H1 (cell line): ENCODE measurements around the gene MEF2C. TPM values are rescaled to one million over a fixed set of nuclear protein-coding genes. Genes with fewer than 3 reads are reported as not detected.

Source experiments
- ASH2L ChIP-seq: fragments of 200-600, 300-600 bp; sonication (generic); IDR thresholded peaks from one replicate; pipeline ENCODE4 v1.7.1; 2017; ENCODE audit warnings: low read length
- CHD1 ChIP-seq: IDR thresholded peaks from 2 replicates; pipeline ENCODE4 v1.6.1; 2012; ENCODE audit warnings: low read depth, low read length, improper control_type of control experiment
- CHD2 ChIP-seq: IDR thresholded peaks from 2 replicates; pipeline ENCODE4 v1.6.1; 2012; ENCODE audit warnings: low read length, improper control_type of control experiment
- EP300 ChIP-seq, 2 experiments: IDR thresholded peaks; 1 replicate in 1 of 2; 2 replicates in 1 of 2; pipeline ENCODE4 v1.6.1; 2011 to 2012; ENCODE audit warnings: low read depth in 2 of 2, low read length in 2 of 2, mild to moderate bottlenecking in 2 of 2, borderline replicate concordance in 1 of 2, inconsistent platforms in 1 of 2, moderate library complexity in 1 of 2
- EZH2 ChIP-seq: fragments of 200-600 bp; sonication (generic); IDR thresholded peaks from 2 replicates; pipeline ENCODE4 v1.7.1; 2012; ENCODE audit warnings: low read depth, mild to moderate bottlenecking, moderate library complexity, low read length, inconsistent platforms; ENCODE audit not compliant: severe bottlenecking
- HDAC6 ChIP-seq: IDR thresholded peaks from one replicate; pipeline ENCODE4 v1.7.1; 2012; ENCODE audit warnings: low read depth, mild to moderate bottlenecking, inconsistent platforms, low read length, moderate library complexity
- JUN ChIP-seq: IDR thresholded peaks from 2 replicates; pipeline ENCODE4 v1.6.1; 2011; ENCODE audit warnings: low read depth, mild to moderate bottlenecking, improper control_type of control experiment, low read length
- JUND ChIP-seq: IDR thresholded peaks from 2 replicates; pipeline ENCODE4 v1.6.1; 2011; ENCODE audit warnings: mild to moderate bottlenecking, improper control_type of control experiment, low read length
- MAFK ChIP-seq: IDR thresholded peaks from 2 replicates; pipeline ENCODE4 v1.6.1; 2012; ENCODE audit warnings: low read depth, mild to moderate bottlenecking, improper control_type of control experiment, low read length
- NRF1 ChIP-seq: IDR thresholded peaks from 2 replicates; pipeline ENCODE4 v1.6.1; 2011; ENCODE audit warnings: mild to moderate bottlenecking, low read depth, low read length, improper control_type of control experiment
- POLR2A ChIP-seq, 2 experiments: IDR thresholded peaks; 1 replicate in 1 of 2; 2 replicates in 1 of 2; pipeline ENCODE4 v1.6.1; 2011; ENCODE audit warnings: low read depth in 2 of 2, low read length in 2 of 2, mild to moderate bottlenecking in 2 of 2; ENCODE audit errors: control extremely low read depth in 1 of 2
- POU5F1 ChIP-seq: IDR thresholded peaks from 2 replicates; pipeline ENCODE4 v1.6.1; 2011; ENCODE audit warnings: low read depth, mild to moderate bottlenecking, low read length, moderate library complexity
- RAD21 ChIP-seq, 2 experiments: IDR thresholded peaks in 1 of 2; conservative IDR thresholded peaks in 1 of 2; 2 replicates each; pipeline ENCODE4 v1.6.1; 2011; ENCODE audit warnings: low read depth in 2 of 2, low read length in 2 of 2, improper control_type of control experiment in 1 of 2, inconsistent platforms in 1 of 2, mild to moderate bottlenecking in 1 of 2, moderate library complexity in 1 of 2
- RFX5 ChIP-seq: IDR thresholded peaks from 2 replicates; pipeline ENCODE4 v1.6.1; 2011; ENCODE audit warnings: low read depth, low read length, improper control_type of control experiment, borderline replicate concordance
- RXRA ChIP-seq: IDR thresholded peaks from 2 replicates; pipeline ENCODE4 v1.6.1; 2011; ENCODE audit warnings: low read depth, mild to moderate bottlenecking, low read length, moderate library complexity; ENCODE audit not compliant: insufficient read depth
- SIX5 ChIP-seq: IDR thresholded peaks from 2 replicates; pipeline ENCODE4 v1.6.1; 2011; ENCODE audit warnings: mild to moderate bottlenecking, low read depth, low read length
- TAF1 ChIP-seq: IDR thresholded peaks from 2 replicates; pipeline ENCODE4 v1.6.1; 2011; ENCODE audit warnings: mild to moderate bottlenecking, low read depth, low read length
- TBP ChIP-seq: IDR thresholded peaks from 2 replicates; pipeline ENCODE4 v1.6.1; 2011; ENCODE audit warnings: low read depth, low read length, improper control_type of control experiment
- TEAD4 ChIP-seq: IDR thresholded peaks from 2 replicates; pipeline ENCODE4 v1.6.1; 2012; ENCODE audit warnings: low read depth, low read length, inconsistent platforms, mixed read lengths
- polyA plus RNA-seq, 7 experiments: library from polyadenylated mRNA; depleted of rRNA in 3 of 7; stranded (reverse) in 5 of 7; unstranded in 2 of 7; fragments of >200 nt in 5 of 7; fragments of 200-250 nt in 2 of 7; gene quantifications; 1 replicate in 5 of 7; 2 replicates in 1 of 7; 4 replicates in 1 of 7; pipeline versions ENCODE4 v1.2.1 to v1.2.3, GENCODE V29; 2011 to 2013; ENCODE audit warnings: missing spikeins in 2 of 7, mixed read lengths in 2 of 7
- total RNA-seq: library from RNA; stranded (reverse); fragmentation: NEBNext Ultra II Directional; extraction: Animal tissue kit (Norgen Biotek cat#: 25700); gene quantifications from 2 replicates; pipeline ENCODE4 v1.2.1, GENCODE V29; 2021
- TF ChIP-seq, protein P1 (sequence below): IDR thresholded peaks from 2 replicates; pipeline ENCODE4 v1.6.1; 2012; ENCODE audit warnings: inconsistent platforms
- TF ChIP-seq, protein P2 (sequence below), 3 experiments: IDR thresholded peaks; 1 replicate in 2 of 3; 2 replicates in 1 of 3; pipeline versions ENCODE4 v1.5.1 to v1.6.1; 2011; ENCODE audit warnings: low read length in 3 of 3, mild to moderate bottlenecking in 3 of 3, inconsistent platforms in 2 of 3, low read depth in 1 of 3, moderate library complexity in 1 of 3; ENCODE audit not compliant: insufficient read depth in 1 of 3; ENCODE audit errors: control extremely low read depth in 1 of 3

Gene MEF2C
- total and polyA plus RNA-seq, 2 of the 8 experiments (the other 6 are each of a cell fraction or from before 2014, with no cell fraction given) = 0.59 to 0.99 TPM

DNA sequence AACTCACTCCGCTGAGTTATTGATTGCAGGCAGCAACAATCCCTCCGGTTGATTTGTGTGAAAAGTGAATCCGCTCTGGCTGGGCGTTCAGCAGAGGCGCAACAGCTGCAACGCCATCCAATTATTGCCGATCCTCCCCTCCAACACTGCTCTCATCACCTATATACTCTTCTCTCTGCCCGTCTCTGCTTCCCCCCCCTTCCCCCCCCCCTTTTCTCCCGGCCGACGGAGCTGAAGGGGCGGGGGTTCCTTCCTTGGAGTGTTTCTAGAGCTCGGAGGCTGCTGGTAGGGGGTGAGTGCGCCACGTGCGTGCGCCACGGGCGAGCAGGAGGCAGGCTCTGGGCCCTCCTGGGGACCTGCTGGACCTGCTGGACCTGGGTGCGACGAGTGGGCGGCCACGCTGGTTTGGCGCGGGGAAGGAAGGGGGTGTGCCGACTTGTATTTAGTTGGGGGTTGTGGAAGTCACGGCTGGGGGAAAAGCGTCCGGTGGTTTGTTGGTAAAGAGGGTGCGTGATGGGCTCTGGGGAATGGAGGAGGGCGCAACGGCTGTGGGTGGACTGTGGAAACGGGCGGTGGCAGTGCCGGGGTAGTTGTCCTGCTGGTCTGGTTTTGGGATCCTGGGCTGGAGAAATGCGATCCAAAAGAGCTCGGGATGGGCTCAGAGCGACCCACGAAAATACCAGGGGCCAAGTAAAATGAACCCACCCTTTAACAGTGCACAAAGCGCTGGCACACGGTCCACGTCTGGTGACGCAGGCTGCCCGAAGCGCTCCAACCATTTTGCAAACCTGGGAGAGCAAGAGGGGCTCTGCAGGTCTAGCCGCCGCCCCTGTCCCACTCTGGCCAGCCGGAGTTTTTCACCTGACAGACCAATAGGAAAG is 6.4 kb upstream of the MEF2C start (continued):
- TF ChIP-seq EZH2 (peak; percentile 39), MAFK (no peak), POLR2A (IDR thresholded peaks at IDR 0.05; ENCODE audit: control extremely low read depth in 1 of 2, low read depth in 2 of 2, low read length in 2 of 2) (no peak; a peak in 1 of 3 replicates), TBP (no peak), RAD21 (IDR thresholded peaks at IDR 0.05 in 1 of 2, conservative IDR thresholded peaks at IDR 0.05 in 1 of 2; ENCODE audit: low read depth in 2 of 2, low read length in 2 of 2) (peak in 1 of 2 experiments; percentile 1; a peak in 1 of 4 replicates), JUND (no peak), TAF1 (peak; percentile 41; the same call in 1 of the 2 replicates), SIX5 (no peak), EP300 (IDR thresholded peaks at IDR 0.05; ENCODE audit: borderline replicate concordance in 1 of 2, low read depth in 2 of 2, low read length in 2 of 2) (no peak), RFX5 (no peak), POU5F1 (no peak), CHD1 (no peak), CHD2 (no peak), JUN (no peak), RXRA (no peak), NRF1 (no peak), TEAD4 (no peak), HDAC6 (no peak), ASH2L (peak; percentile 86)
- TF ChIP-seq, protein P1, sequence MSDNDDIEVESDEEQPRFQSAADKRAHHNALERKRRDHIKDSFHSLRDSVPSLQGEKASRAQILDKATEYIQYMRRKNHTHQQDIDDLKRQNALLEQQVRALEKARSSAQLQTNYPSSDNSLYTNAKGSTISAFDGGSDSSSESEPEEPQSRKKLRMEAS = peak; percentile 94
- TF ChIP-seq, protein P2, sequence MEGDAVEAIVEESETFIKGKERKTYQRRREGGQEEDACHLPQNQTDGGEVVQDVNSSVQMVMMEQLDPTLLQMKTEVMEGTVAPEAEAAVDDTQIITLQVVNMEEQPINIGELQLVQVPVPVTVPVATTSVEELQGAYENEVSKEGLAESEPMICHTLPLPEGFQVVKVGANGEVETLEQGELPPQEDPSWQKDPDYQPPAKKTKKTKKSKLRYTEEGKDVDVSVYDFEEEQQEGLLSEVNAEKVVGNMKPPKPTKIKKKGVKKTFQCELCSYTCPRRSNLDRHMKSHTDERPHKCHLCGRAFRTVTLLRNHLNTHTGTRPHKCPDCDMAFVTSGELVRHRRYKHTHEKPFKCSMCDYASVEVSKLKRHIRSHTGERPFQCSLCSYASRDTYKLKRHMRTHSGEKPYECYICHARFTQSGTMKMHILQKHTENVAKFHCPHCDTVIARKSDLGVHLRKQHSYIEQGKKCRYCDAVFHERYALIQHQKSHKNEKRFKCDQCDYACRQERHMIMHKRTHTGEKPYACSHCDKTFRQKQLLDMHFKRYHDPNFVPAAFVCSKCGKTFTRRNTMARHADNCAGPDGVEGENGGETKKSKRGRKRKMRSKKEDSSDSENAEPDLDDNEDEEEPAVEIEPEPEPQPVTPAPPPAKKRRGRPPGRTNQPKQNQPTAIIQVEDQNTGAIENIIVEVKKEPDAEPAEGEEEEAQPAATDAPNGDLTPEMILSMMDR (IDR thresholded peaks at IDR 0.05; ENCODE audit: control extremely low read depth in 1 of 3, insufficient read depth in 1 of 3, low read depth in 1 of 3, low read length in 3 of 3) = no peak
